ENCODE measurements around the gene TFDP2.

Gene TFDP2

GRCh38 chr3:141960731-141961130 lies 188.6 kb downstream of the TFDP2 start:
- no peak for DNase-seq
- no peak for ATAC-seq

GRCh38 chr3:141959589-141960554 lies 189.5 kb downstream of the TFDP2 start:
- ATAC-seq (no peak), DNase-seq (no peak)

GRCh38 chr3:141955175-141955574 lies 194.2 kb downstream of the TFDP2 start:
- DNase-seq (no peak), ATAC-seq (peak; percentile 55)

GRCh38 chr3:141952611-141953010 lies 196.7 kb downstream of the TFDP2 start:
- DNase-seq, result no peak
- ATAC-seq, result no peak

- DNase-seq (no peak), ATAC-seq (no peak)
Observed at GRCh38 chr3:141950572-141951493, 198.5 kb downstream of the TFDP2 start.

- ATAC-seq (peak; percentile 96), DNase-seq (peak; percentile 16)
Observed at GRCh38 chr3:141949972-141950371, 199.4 kb downstream of the TFDP2 start.

GRCh38 chr3:141949399-141949798 lies 199.9 kb downstream of the TFDP2 start:
- no peak for DNase-seq
- ATAC-seq, result no peak

GRCh38 chr3:141945726-141946485 lies 203.4 kb downstream of the TFDP2 start:
- ATAC-seq, result no peak

GRCh38 chr3:141942006-141942405 lies 207.3 kb downstream of the TFDP2 start:
- DNase-seq (no peak), ATAC-seq (no peak)

More at GRCh38 chr3:141945726-141946485, 203.4 kb downstream of the TFDP2 start:
- DNase-seq, result no peak

- ATAC-seq (no peak), DNase-seq (no peak)
Observed at GRCh38 chr3:141941093-141941492, 208.3 kb downstream of the TFDP2 start.

GRCh38 chr3:141940194-141940776 lies 209.1 kb downstream of the TFDP2 start:
- DNase-seq (peak; percentile 59), ATAC-seq (peak; percentile 93)

- no peak for ATAC-seq
Observed at GRCh38 chr3:141939759-141940158, 209.6 kb downstream of the TFDP2 start.

GRCh38 chr3:141938011-141938500 lies 211.3 kb downstream of the TFDP2 start:
- no peak for DNase-seq
- ATAC-seq, result no peak

More at GRCh38 chr3:141939759-141940158, 209.6 kb downstream of the TFDP2 start:
- DNase-seq, result no peak

- no peak for DNase-seq
Observed at GRCh38 chr3:141934354-141934753, 215.0 kb downstream of the TFDP2 start.

GRCh38 chr3:141933421-141934300 lies 215.7 kb downstream of the TFDP2 start:
- no peak for ATAC-seq
- DNase-seq, result no peak

More at GRCh38 chr3:141934354-141934753, 215.0 kb downstream of the TFDP2 start:
- no peak for ATAC-seq

GRCh38 chr3:141930801-141931200 lies 218.5 kb downstream of the TFDP2 start:
- DNase-seq (no peak), ATAC-seq (peak; percentile 20)

GRCh38 chr3:141929341-141929995 lies 219.9 kb downstream of the TFDP2 start:
- DNase-seq, result no peak
- ATAC-seq, result no peak

GRCh38 chr3:141928631-141929270 lies 220.6 kb downstream of the TFDP2 start:
- ATAC-seq, result no peak
- DNase-seq, result no peak

- no peak for DNase-seq
- ATAC-seq, result no peak
Observed at GRCh38 chr3:141926929-141927328, 222.4 kb downstream of the TFDP2 start.
